Uterus (tissue), 2 donors: ENCODE results near the gene C10orf53.

Experiments
- CTCF ChIP-seq, 4 experiments: fragments of 200-600 bp in 2 of 4; fragments of 450-650 bp in 2 of 4; sonication (generic) in 2 of 4; IDR thresholded peaks; one replicate each; pipeline ENCODE4 v1.5.1; 2016 to 2019; ENCODE audit warnings: antibody characterized with exemption in 4 of 4, mild to moderate bottlenecking in 2 of 4, moderate library complexity in 1 of 4
- POLR2A ChIP-seq, 2 donors: fragments of 450-650 bp; IDR thresholded peaks; one replicate each; pipeline ENCODE4 v1.6.1; 2016; ENCODE audit warnings: antibody characterized with exemption in 2 of 2, mild to moderate bottlenecking in 1 of 2, moderate library complexity in 1 of 2

GRCh38 chr10:49668684-49669083 lies 10.8 kb upstream of the C10orf53 start:
- TF ChIP-seq CTCF (IDR thresholded peaks at IDR 0.05) = no peak
- no peak for TF ChIP-seq POLR2A (IDR thresholded peaks at IDR 0.05)
